ENCODE measurements around the gene FLNA.
"Not testable (repeated sequence)": the region's sequence is repeated elsewhere in the genome, so short reads cannot be mapped to it uniquely, and the experiment has no call there.

Gene FLNA

DNA sequence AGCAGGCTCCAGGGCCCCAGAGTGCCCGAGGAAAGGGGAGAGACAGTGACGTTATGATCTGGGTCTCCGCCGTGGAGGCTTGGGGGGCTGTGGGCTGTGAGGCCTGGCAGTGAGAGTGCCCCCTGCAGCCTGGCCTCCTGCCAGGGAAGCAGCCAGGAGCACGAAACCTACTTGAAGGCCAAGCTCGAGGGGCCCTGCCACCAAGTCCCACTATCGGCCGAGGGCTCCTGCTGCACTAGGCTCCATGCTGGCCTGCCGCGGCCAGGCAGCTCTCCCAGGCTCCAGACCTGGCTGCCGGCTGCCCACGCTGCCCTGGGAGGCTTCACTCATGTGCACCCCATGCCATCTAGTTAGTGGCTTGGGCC lies 18.7 kb downstream of the FLNA start:
- DNase-seq: no peak

DNA sequence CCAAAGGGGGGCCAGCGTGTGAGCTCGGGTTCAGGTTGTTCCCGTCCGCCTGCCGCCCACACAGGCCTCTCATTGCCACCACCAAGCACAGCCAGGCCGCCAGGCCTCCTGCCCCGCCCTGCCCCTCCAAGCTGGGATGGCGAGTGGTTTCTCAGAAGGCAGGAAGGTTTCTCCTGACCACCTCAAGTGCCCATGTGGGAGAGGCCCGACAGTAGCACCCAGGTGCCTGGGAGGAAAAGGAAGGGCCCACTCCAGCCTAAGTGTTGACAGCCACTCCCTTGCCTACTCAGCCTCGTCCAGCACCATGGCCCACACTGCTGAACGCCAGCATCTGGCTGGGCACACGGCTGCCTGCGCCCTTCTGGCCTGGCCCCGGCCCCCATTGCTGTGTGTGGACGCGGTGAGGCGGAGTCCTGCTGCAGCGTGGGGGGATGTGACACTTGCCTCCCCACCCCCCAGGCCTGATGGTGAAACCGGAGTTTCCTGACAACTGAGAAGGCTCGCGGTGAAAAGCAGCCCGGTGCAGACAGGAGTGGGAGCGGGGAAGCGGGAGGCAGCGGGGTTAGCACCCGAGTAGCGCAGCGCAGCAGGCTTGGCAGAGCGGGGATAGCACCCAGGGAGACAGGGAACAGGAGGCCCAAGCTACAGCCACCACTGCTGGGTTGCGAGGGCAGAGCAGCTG lies 19.2 kb downstream of the FLNA start:
- no peak for DNase-seq

DNA sequence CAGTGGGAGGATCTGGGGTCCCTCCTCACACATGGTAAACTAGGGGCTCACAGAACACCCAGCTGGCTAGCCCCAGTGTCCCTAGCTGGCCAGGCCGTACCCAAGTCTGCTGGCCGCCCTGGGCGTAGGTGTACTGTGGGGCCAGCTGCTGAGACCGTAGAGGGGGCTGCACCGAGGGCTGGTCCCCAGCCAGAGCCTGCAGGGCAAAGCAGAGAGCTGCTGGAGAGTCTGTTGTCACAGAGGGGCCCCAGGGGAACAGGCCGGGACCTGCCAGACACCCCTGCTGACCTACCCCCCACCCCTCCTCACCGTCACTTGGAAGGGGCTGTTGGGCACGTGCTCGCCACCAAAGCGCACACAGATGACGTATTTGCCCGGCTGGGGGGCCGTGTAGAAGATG lies 19.9 kb downstream of the FLNA start:
- DNase-seq: no peak

DNA sequence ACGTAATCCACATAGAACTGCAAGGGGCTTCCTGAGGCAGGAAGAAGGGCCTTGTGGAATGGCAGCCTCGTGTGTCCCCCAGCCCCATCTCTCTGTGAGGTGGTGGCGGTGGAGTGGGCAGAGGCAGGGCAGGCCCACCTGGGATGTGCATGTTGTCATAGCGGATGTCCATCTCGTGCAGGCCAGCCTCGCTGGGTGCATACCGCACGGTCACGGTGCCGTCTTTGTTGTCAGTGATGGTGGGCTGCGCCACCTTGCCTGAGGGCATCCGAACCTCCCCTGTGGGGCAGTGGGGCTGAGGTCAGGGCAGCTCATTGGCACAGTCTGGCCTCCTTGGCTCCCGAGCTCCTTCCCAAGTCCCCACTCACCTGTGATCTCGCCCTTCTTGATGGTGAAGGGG lies 20.4 kb downstream of the FLNA start:
- no peak for DNase-seq

DNA sequence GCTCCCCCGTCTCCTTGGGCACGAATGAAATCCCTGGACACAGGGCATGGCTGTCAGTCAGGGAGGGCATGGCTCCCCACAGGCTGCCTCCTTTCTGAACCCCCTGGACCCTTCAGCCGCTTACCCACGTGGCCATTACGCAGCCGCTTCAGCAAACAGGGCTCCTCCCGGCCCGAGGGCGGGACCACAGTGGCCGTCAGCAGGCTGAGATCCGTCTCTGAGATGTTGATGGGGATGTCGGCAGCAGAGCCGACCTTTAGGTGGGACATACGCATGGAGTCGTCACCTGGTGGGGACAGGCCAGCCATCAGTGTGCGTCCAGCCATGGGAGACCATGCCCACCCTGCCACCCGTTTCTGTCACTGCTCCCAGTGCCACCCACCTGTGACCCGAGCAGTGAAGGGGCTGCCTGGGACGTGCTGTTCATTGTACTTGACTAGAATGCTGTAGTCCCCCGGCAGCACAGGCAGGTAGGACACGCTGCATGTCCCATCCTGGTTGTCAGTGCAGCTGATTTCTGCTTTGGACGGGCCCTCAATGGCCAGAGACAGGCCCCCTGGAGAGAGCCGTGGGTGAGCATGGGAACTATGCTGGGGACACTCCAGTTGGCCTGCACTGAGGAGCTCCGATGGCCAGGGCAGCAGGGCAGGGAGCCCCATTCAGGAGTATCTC lies 21.1 kb downstream of the FLNA start:
- no peak for DNase-seq

DNA sequence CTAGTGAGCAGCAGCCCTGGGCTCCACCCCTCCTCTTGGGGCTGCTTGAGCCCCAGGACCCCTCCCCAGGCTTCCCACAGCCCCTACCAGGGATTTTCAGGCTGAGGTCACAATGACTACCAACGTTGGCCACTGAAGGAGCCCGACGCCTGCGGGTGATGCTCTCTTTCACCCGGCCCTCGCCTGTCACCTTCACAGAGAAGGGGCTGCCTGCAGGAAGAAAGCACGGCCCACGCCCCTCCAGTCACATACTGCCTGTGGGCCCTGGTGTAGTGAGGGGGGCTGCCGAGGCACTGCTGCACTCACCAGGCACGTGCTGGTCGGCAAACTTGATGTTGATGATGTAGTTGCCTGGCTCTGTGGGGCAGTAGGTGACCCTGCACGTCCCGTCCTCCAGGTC lies 22.0 kb downstream of the FLNA start:
- DNase-seq: no peak

DNA sequence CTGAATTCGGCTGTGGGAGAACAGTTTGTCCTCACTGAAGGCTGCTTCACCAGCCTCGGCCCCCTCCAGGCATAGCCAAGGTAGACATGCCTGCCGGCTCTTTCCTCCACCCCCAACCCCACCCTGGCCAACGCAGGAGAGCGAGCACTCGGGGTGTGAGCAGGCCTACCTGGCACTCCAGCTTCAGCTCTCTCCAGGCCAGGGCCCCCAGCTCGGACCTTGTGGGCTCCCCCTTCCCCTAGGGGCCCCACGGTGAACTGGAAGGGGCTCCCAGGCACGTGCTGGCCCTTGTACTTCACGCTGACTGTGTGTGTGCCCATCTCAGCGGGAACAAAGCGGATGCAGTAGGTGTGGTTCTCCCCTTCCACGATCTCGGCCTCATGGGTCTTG lies 22.4 kb downstream of the FLNA start:
- DNase-seq: no peak

DNA sequence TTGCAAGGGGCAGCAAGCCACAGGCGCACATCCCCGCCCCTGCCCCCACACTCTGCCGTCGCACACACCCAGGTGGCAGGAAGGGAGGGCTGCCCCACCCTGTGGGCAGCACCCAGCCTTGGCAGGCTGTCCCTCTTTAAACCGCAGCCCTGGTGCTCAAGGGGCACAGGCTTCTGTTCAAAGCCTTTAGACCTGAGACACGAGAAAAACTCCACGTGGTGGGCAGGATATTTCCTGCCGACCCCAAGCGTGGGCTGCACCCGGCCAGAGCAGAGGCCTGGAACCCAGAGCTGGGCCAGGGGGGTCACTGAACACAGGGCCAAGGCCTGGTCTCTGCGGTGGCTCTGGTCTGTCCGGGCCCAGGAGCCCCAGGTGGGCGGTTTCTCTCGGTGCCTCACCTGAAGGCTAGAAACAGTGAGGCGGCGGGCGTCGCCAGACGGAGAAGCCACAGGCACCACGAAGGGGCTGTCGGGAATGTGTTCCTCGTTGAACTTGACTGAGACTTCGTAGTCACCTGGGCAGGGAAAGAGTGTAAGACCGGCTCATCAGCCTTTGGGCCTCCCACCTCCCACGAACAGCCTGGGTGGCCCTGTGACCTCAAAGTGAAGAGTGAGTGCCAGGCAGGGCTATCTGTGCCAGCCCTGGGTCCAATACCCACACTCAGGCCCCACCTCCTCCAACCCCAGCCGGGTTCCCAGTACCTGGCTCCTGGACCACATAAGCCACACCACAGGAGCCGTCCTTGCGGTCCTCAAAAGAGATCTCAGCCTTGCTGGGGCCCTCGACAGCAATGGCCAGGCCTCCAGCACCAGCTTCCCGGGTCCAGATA lies 23.0 kb downstream of the FLNA start:
- DNase-seq: no peak

DNA sequence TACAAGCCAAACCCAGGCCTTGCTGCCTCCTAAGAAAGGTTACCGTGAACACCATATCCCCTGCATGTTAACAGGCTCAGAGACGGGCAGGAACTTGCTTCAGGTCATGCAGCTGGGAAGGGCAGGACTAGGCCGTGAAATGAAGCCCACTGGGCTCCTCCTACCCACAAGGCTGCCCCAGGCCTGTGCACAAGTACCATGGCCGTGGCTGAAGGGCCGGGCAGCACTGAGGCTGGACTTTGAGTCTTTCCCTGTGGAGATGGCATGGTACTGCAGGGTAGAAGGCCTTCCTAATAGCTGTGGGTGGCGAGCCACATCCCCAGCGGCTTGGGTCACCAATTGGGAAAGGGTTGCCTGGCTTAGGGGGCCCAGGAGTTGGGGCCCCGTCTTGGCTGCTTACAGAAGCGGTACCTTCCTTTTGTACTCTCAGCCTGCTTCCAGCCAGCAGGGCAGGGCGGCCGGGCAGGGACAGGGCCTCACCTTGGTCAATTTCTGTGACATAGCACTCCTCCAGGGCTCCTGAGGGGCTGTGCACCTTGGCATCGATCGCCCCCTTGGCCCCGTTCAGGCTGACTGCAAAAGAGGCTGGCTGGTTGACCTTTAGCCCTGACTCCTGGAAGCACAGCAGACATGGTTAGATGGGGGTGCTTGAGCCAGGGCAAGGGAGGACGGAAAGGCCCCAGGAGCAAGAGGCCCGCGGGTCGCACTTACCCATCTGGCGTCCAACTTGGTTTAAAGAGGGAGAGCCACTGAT lies 23.8 kb downstream of the FLNA start:
- no peak for DNase-seq

DNA sequence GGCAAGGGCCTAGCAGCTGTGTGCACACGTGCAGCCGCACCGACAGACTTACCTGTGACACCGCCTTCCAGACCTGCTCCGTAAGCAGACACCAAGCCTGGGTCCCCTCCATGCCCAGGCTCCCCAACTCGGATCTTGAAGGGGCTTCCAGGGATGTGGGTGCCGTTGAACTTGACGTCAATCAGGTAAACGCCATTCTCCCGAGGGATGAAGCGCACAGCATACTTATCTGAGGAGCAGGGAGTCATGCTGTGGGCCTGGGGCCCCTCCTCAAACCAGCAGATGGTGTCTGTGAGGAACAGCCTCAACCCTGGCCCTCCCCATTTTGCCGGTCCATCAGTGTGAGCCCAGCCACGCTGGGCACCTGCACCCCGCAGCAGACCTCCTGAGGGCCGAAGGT lies 24.5 kb downstream of the FLNA start:
- DNase-seq: no peak

DNA sequence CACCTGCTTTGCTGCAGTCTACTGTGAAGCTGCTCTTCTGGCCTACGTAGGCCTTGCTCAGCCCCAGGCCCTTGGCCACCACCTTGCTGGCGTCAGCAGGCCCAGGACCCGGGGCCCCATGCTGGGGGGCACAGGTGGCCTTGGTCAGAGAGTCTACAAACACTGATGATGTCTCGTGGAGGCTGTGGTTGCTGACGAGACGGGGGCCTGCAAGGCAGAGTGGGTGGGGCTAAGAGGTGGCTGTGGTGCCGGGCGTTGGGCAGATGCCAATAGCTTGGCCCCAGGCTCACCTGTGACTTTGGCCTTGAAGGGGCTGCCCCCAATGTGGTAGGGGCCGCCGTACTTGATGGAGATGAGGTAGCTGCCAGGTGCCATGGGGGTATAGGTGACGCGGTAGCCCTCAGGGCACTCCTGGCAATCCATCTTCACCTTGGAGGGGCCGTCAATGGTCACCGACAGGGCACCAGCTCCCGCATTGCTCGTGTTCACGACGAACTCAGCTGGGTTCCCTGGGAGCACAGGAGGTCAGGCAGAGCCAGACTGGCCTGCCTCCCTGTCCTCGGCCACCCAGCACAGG lies 25.0 kb downstream of the FLNA start:
- no peak for DNase-seq

DNA sequence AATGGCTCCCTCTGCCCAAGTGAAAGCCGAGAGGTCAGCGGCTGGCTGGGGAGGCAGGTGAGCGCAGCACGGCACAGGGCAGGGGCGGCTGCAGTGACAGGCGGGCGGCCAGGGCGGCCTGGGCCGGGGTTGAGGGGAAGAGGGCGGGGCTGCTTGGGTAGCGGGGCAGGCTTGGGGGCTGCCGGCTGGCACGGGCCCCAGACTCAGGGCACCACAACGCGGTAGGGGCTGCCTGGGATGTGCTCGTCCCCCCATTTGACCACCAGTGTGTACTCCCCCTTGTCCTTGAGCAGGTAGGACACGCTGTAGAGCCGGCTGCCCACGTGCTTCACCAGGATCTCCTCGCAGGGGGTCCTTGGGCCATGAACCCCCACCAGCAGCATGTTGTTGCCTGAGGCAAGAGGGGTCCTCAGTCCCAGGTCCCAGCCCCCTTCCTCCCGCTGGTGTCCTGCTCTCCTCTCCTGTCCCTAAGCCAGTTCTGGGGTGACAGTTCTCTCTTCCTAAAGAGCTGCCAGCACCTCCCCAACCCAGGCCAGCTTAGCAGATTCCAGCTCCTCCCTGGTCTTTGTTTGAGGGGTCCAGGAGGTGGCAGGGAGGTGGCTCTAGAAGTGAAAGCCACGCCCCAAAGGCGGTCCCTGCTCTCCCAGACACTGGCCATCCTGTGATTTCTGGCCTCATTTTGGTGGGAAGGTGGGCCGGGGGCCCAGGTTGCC lies 25.6 kb downstream of the FLNA start:
- DNase-seq: no peak

DNA sequence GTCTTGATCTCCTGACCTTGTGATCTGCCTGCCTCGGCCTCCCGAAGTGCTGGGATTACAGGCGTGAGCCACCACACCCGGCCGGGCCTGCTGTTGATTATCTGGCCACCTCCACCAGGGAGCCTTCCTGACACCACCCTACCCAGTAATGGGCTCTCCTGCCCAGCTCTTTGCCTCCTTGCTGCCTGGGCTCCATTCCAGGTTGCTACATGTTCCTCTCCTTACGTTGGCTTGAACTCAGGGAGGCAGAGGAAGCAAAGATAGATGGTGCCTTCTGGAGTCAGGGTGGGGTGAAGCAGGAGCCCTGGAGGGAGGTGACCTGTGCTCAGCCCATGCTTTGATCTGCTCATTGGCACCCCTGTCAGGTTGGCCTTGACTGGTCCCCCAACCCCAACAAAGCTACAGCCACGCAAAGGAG lies 26.3 kb downstream of the FLNA start:
- DNase-seq: no peak

DNA sequence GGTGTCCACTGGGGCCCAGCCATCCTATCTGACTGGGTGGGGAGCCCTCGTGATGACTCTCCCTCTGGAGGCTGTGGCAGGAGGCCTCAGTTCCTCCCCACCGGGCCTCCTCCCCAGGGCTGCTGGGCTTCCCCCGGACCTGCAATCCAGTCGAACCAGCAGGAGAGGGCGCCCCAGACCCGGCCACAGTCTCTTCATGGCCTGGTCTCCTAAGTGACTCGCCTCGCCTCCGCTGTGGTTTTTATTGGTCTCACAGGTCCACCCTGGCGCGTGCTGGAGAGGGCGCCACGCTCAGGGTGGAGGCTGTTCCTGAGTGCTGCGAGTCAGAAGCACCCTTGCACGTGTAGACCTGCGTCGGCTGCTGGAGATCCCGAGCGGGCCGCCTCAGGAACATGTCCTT lies 30.8 kb downstream of the FLNA start:
- not testable (repeated sequence) for DNase-seq

DNA sequence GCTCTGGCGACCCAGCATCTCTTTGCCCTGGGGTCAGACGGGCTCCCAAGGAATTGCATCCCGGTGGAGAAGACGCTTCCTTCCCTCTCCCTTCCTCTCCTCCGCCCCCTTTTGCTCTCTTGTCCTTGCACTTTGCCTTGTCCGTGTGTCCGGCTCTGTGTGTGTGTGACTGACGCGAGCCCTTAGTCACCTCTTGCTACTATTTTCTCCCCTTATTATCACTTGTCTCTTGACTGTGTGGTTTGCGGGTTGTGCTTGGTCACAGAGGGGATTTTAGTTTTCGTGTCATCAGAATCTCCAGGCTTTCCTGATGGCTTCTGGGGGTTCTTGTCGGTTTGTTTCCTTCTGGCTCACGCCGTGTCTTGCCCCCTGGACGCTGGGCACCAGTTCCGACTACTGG lies 31.4 kb downstream of the FLNA start:
- DNase-seq: not testable (repeated sequence)

DNA sequence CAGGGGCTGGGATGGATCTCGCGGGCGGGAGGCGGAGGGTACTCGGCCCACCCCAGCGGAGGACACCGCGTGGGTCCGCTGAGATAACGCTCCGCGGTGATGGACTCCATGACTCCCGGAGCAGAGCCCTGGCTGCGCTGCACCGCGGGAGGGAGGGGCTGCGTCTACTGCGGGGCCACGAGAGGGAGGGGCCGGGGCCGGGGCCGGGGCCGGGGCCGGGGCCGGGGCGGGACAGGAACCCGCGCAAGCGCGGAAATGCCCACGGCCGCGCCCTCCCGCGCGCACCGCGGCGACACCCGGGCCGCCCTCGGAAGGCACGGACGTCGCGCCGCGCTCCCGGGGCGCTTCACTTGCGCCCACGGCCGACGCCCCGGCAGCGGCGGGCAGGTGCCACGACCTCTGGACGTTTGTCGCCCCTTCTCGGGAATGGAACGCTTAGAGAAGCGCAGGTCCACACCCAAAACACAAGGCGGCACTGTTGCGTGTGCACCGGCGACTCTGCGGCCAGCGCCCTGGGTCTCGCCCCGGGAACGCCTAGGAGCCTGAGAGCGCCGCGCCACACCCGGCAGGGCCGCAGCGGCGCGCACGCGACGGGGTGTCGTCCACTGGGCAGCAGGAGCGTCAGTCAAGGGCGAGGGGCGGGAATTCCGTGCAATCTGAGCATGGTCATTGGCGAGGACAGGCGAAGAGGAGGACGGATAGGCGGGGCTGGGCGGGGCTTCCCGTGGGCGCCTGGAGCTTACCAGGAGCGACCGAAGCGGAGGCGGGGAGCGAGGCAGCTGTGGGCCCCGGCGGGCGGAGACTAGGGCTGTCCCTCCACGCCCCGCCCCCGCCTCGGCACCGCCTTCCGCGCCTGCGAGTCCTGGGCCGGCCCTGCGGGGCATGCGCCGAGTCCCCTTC lies 32.8 kb downstream of the FLNA start:
- DNase-seq: not testable (repeated sequence)

DNA sequence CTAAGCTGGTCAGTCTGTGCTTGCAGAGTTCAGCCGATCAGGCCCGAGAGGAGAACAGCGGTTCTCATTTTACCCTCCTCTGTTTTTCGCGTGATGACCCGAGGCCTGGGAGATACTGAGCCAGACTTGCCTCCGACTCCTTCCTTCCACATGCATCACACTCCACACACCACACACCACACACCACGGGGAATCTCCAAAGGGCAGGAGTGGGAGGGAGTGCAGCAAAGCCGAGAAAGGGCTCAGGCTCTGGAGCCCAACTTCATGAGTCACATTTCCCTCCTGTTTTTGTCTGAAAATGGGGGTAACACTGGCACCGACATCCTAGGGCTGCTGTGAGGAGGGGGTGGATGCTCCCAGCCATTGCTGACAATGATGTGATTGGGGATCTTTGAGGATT lies 39.9 kb downstream of the FLNA start:
- no peak for DNase-seq

DNA sequence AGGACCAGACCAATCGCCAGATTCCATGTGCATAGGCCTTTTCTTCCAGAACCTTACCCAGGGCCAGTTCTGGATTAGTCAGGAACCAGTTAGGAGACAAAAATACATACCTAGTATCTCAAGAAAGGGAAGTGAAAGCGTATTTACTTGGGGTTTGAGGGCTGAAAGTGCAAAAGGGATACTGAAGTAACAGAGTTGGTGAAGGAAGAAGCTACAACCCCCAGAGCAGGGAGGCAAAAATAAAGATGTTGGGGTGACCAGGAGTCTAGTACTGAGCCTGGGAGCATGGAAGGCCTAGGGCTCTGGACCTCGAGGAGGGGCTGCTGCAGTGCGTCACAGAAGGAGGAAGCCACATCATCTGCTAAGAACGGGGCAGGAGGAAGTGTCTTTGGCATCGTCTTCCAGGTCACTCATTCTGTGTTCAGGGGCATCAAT lies 40.6 kb downstream of the FLNA start:
- no peak for DNase-seq

DNA sequence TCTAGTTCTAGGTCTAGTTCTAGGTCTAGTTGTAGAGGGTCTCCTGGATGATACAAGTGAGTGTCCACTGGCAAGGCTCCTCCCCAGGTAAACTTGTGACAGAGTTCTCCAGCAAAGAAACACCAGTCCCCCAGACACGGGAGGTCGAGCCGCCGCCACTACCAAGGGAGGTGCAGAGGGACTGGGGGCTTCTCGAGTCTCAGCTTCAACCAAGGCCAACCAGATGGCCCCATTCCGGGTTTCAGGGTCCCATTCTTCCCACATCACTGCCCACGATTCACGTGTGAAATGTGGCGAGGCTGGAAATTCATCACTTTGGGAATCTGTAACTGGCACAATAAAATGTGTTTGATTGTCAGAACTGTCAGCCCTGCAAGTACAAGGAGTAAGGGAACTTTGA lies 41.3 kb downstream of the FLNA start:
- no peak for DNase-seq

DNA sequence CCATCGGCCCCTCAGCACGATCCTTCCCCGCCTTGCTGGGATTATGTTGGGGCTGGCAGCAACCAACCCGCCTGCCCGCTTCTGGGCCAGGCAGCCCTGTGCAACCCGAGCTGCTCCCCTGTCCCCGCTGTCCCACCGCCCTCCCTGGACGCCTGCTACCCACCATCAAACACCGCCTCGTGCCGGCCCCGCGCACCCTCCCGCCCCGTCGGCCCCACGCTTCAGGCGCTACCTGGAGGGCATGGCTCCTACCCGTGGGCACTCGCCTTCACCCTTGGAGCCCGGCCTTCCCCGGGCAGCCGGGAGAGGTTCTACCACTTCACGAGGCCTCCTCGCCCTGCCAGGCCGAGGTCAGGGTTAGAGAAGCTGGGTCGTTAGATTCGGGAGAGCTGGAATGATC lies 41.9 kb downstream of the FLNA start:
- no peak for DNase-seq

DNA sequence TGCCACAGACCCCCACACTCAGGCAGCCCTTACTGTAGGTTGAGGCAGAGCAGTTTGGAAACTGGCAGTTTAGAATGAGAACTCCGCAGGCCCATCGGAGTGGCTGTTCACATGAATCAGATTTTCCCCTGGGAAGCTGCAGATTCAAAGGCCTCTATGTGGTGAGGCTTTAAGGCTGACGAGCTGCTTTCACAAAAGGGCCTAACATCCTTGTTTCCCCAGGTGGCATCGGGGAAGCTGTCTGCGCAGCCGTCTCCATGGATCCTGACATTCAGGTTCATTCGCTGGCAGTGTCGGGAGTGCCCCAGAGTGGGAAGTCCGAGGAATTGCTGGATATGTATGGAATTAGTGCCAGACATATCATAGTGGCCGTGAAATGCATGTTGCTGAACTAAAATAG lies 45.1 kb downstream of the FLNA start:
- peak; percentile 59 for DNase-seq

Data from NCI-H1092 treated with DMSO at 0.1 percent for 48 hours (cell line).